ENCODE data around the gene SGSH.

SGSH gene

GRCh38 chr17:80183581-80184422 is 36.3 kb downstream of the SGSH start:
- DNase-seq (ENCODE audit: low read depth): no peak

- DNase-seq (ENCODE audit: low read depth): no peak
Measured at GRCh38 chr17:80182845-80183223, 37.3 kb downstream of the SGSH start.

GRCh38 chr17:80182118-80182844 is 37.9 kb downstream of the SGSH start:
- DNase-seq (ENCODE audit: low read depth): no peak

GRCh38 chr17:80181431-80181830 is 38.7 kb downstream of the SGSH start:
- no peak for DNase-seq (ENCODE audit: low read depth)

GRCh38 chr17:80180192-80180591 is 39.9 kb downstream of the SGSH start:
- DNase-seq (ENCODE audit: low read depth): no peak

GRCh38 chr17:80177986-80178595 is 42.0 kb downstream of the SGSH start:
- DNase-seq (ENCODE audit: low read depth): no peak

- no peak for DNase-seq (ENCODE audit: low read depth)
Measured at GRCh38 chr17:80176757-80177156, 43.4 kb downstream of the SGSH start.

GRCh38 chr17:80173916-80174315 is 46.2 kb downstream of the SGSH start:
- no peak for DNase-seq (ENCODE audit: low read depth)

- no peak for DNase-seq (ENCODE audit: low read depth)
Measured at GRCh38 chr17:80173126-80173525, 47.0 kb downstream of the SGSH start.

- DNase-seq (ENCODE audit: low read depth): no peak
Measured at GRCh38 chr17:80171681-80172080, 48.5 kb downstream of the SGSH start.

- no peak for DNase-seq (ENCODE audit: low read depth)
Measured at GRCh38 chr17:80169784-80170500, 50.2 kb downstream of the SGSH start, which contains the start of gene CARD14. CARD14 (plus strand) TSS chr17:80170030; CDS start chr17:80181439, 11,409 bp downstream.

GRCh38 chr17:80169107-80169506 is 51.0 kb downstream of the SGSH start:
- no peak for DNase-seq (ENCODE audit: low read depth)

GRCh38 chr17:80168371-80168770 is 51.8 kb downstream of the SGSH start:
- DNase-seq (ENCODE audit: low read depth): peak; percentile 30

GRCh38 chr17:80166446-80166845 is 53.7 kb downstream of the SGSH start:
- no peak for DNase-seq (ENCODE audit: low read depth)

GRCh38 chr17:80164185-80164584 is 55.9 kb downstream of the SGSH start:
- no peak for DNase-seq (ENCODE audit: low read depth)

- DNase-seq (ENCODE audit: low read depth): peak; percentile 20
Measured at GRCh38 chr17:80163336-80163735, 56.8 kb downstream of the SGSH start.

- DNase-seq (ENCODE audit: low read depth): peak; percentile 18
Measured at GRCh38 chr17:80160536-80160935, 59.6 kb downstream of the SGSH start.
